Measurements from ENCODE around the gene EVA1A. TPM values are rescaled to one million over a fixed set of nuclear protein-coding genes. Genes with fewer than 3 reads are reported as not detected.

EVA1A gene
- total and polyA plus RNA-seq, 12 donors, result 0.53 to 4.3 (median 1.0) TPM; not detected in 3

GRCh38 chr2:75545387-75545786, 15.4 kb downstream of the EVA1A start:
- no peak overlapping the region for H3K4me3 ChIP-seq
- H3K27ac ChIP-seq, result no peak overlapping the region
- WGBS, 4 donors, result 83 to 88% (median 87%) methylated on average over 3 of the region's 3 CpGs
- TF ChIP-seq, protein P1, sequence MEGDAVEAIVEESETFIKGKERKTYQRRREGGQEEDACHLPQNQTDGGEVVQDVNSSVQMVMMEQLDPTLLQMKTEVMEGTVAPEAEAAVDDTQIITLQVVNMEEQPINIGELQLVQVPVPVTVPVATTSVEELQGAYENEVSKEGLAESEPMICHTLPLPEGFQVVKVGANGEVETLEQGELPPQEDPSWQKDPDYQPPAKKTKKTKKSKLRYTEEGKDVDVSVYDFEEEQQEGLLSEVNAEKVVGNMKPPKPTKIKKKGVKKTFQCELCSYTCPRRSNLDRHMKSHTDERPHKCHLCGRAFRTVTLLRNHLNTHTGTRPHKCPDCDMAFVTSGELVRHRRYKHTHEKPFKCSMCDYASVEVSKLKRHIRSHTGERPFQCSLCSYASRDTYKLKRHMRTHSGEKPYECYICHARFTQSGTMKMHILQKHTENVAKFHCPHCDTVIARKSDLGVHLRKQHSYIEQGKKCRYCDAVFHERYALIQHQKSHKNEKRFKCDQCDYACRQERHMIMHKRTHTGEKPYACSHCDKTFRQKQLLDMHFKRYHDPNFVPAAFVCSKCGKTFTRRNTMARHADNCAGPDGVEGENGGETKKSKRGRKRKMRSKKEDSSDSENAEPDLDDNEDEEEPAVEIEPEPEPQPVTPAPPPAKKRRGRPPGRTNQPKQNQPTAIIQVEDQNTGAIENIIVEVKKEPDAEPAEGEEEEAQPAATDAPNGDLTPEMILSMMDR (IDR thresholded peaks at IDR 0.05), result no peak
- H3K9me3 ChIP-seq (replicated peaks in 1 of 3), result no peaks in the 10 kb centered on the region
- no peaks in the 10 kb centered on the region for H3K4me1 ChIP-seq (replicated peaks in 1 of 2)
- intact Hi-C loops (cut with DNase I), result no loop called here
- H3K36me3 ChIP-seq (replicated peaks in 1 of 2), result no peaks in the 10 kb centered on the region
- no peak for DNase-seq
- no peaks in the 10 kb centered on the region for H3K27me3 ChIP-seq

DNA sequence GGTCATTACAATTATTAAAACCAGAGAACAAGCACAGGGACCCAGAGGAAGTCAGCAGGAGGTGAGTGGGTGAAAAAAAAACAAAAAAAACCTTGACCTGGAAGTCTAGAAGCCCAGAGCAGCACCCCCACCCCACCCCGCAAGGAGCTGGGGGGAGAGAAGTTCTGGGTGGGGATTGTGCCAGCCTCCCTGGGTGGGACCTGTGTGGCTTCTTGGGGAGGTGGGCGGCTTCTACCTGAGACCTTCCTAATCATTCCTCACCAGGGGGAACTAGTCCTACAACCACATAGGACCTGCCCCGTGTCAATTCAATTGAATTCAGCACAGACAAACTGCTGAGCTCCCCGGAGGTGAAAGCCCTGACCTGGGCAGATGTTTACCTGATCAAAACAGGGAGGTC, 17.3 kb downstream of the EVA1A start:
- no peak for TF ChIP-seq POLR2A (IDR thresholded peaks at IDR 0.05)
- TF ChIP-seq, protein P1 (IDR thresholded peaks at IDR 0.05), result no peak
- Histone ChIP-seq H3K27me3 (no peaks in the 10 kb centered on the region), H3K36me3 (replicated peaks in 1 of 2) (no peaks in the 10 kb centered on the region), H3K9me3 (replicated peaks in 1 of 3) (no peaks in the 10 kb centered on the region), H3K27ac (no peak overlapping the region), H3K4me1 (replicated peaks in 1 of 2) (no peaks in the 10 kb centered on the region), H3K4me3 (no peak overlapping the region)
- intact Hi-C loops (cut with DNase I), result no loop called here
- 78 to 84% (median 81%) methylated on average over 4 of the region's 4 CpGs for WGBS, 4 donors
- no peak for DNase-seq

- TF ChIP-seq, protein P1 (IDR thresholded peaks at IDR 0.05), result no peak
- TF ChIP-seq POLR2A (IDR thresholded peaks at IDR 0.05), result no peak
- H3K36me3 ChIP-seq (replicated peaks in 1 of 2), result no peaks in the 10 kb centered on the region
- intact Hi-C loops (cut with DNase I), result no loop called here
- no peaks in the 10 kb centered on the region for H3K9me3 ChIP-seq (replicated peaks in 1 of 3)
- H3K4me1 ChIP-seq (replicated peaks in 1 of 2), result no peaks in the 10 kb centered on the region
- DNase-seq, result no peak
- no peak overlapping the region for H3K27ac ChIP-seq
- H3K4me3 ChIP-seq, result no peak overlapping the region
- no peaks in the 10 kb centered on the region for H3K27me3 ChIP-seq
- 90 to 98% (median 92%) methylated on average over 3 of the region's 3 CpGs for WGBS, 4 donors
These were observed 19.3 kb downstream of the EVA1A start for GRCh38 chr2:75541430-75541829.

- 86 to 98% (median 90%) methylated on average over 4 of the region's 4 CpGs for WGBS, 4 donors
- no peak for DNase-seq
These were observed 19.7 kb downstream of the EVA1A start for GRCh38 chr2:75540994-75541393.

More at GRCh38 chr2:75540994-75541393, 19.7 kb downstream of the EVA1A start:
- H3K27me3 ChIP-seq, result no peaks in the 10 kb centered on the region
- no peaks in the 10 kb centered on the region for H3K9me3 ChIP-seq (replicated peaks in 1 of 3)
- no peak overlapping the region for H3K27ac ChIP-seq
- TF ChIP-seq POLR2A (IDR thresholded peaks at IDR 0.05), result no peak
- TF ChIP-seq, protein P1 (IDR thresholded peaks at IDR 0.05), result no peak
- no peaks in the 10 kb centered on the region for H3K36me3 ChIP-seq (replicated peaks in 1 of 2)
- no peaks in the 10 kb centered on the region for H3K4me1 ChIP-seq (replicated peaks in 1 of 2)
- intact Hi-C loops (cut with DNase I), result no loop called here
- no peak overlapping the region for H3K4me3 ChIP-seq
